Upper lobe of left lung (tissue), 4 donors: Measurements from ENCODE around the gene NNAT.

Source experiments
- EP300 ChIP-seq, 4 donors: sonication (generic); formaldehyde crosslinking; IDR thresholded peaks; one replicate each; pipeline ENCODE4 v1.5.1; 2017; ENCODE audit warnings: antibody characterized with exemption in 4 of 4, control low read depth in 2 of 4
- POLR2A ChIP-seq, 4 donors: fragments of 450-650 bp; IDR thresholded peaks; one replicate each; pipeline ENCODE4 v1.5.1; 2016 to 2017; ENCODE audit warnings: antibody characterized with exemption in 4 of 4, mild to moderate bottlenecking in 2 of 4
- TF ChIP-seq, protein P1 (sequence below), 6 experiments: fragments of 450-650 bp in 4 of 6; fragments of 200-600 bp in 2 of 6; sonication (generic) in 2 of 6; IDR thresholded peaks; one replicate each; pipeline ENCODE4 v1.5.1; 2016 to 2019; ENCODE audit warnings: antibody characterized with exemption in 6 of 6

DNA sequence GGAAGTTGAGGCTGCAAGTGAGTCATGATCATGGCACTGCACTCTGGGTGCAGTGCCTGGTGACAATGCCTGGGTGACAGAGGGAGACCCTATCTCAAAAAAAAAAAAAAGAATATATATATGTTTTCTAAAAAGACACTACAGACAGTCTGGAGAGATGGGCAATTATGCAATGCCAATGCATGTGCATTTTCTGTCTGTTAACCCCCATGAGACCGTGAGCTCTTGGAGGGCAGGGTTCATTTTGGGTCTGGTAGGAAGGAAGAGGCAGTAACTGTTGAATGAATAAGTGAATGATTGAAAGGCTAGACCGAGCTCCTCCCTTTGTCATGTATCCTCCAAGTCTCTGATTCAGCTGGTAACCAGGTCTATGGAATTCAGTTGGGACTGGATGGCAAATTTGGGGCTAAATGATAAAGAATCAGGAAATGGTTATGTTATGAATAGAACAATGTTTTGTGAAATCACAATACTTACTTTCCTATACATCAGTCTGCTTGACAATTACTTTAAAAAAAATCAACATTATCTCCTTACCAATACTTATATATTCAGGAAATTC, 12.2 kb downstream of the NNAT start:
- TF ChIP-seq, protein P1, sequence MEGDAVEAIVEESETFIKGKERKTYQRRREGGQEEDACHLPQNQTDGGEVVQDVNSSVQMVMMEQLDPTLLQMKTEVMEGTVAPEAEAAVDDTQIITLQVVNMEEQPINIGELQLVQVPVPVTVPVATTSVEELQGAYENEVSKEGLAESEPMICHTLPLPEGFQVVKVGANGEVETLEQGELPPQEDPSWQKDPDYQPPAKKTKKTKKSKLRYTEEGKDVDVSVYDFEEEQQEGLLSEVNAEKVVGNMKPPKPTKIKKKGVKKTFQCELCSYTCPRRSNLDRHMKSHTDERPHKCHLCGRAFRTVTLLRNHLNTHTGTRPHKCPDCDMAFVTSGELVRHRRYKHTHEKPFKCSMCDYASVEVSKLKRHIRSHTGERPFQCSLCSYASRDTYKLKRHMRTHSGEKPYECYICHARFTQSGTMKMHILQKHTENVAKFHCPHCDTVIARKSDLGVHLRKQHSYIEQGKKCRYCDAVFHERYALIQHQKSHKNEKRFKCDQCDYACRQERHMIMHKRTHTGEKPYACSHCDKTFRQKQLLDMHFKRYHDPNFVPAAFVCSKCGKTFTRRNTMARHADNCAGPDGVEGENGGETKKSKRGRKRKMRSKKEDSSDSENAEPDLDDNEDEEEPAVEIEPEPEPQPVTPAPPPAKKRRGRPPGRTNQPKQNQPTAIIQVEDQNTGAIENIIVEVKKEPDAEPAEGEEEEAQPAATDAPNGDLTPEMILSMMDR (IDR thresholded peaks at IDR 0.05): no peak
- TF ChIP-seq EP300 (IDR thresholded peaks at IDR 0.05) (no peak), POLR2A (IDR thresholded peaks at IDR 0.05) (no peak)
